RWPE2 (cell line): ENCODE data around the gene ELAVL1.

ENCODE experiments used
- ATAC-seq: fragments of 200-7000 bp; cut with Tn5 transposase; 3 replicates; pipeline ENCODE4 v1.9.1; 2021; ENCODE audit warnings: low read depth
- DNase-seq: peaks from one replicate; pipeline ENCODE4 v3.0.0-alpha.2; 2020; ENCODE audit warnings: low spot score
- H3K27ac ChIP-seq: fragments of 450-650 bp; 2 replicates; pipeline ENCODE4 v1.5.1; 2017; ENCODE audit warnings: mild to moderate bottlenecking; ENCODE audit not compliant: poor library complexity, severe bottlenecking
- H3K27me3 ChIP-seq: fragments of 250-450 bp; sonication (Bioruptor Pico); 2 replicates; pipeline ENCODE4 v1.5.1; 2021; ENCODE audit warnings: mild to moderate bottlenecking, moderate library complexity; ENCODE audit not compliant: insufficient read depth, poor library complexity, severe bottlenecking
- H3K36me3 ChIP-seq: fragments of 250-450 bp; sonication (Bioruptor Pico); 2 replicates; pipeline ENCODE4 v1.5.1; 2020; ENCODE audit warnings: low read depth, mild to moderate bottlenecking, moderate library complexity
- H3K4me1 ChIP-seq: fragments of 250-450 bp; sonication (Bioruptor Pico); 2 replicates; pipeline ENCODE4 v1.5.1; 2021; ENCODE audit warnings: mild to moderate bottlenecking, moderate library complexity; ENCODE audit not compliant: insufficient read depth, poor library complexity, severe bottlenecking
- H3K4me3 ChIP-seq: fragments of 250-450 bp; sonication (Bioruptor Pico); 2 replicates; pipeline ENCODE4 v1.5.1; 2021; ENCODE audit warnings: mild to moderate bottlenecking, moderate library complexity; ENCODE audit not compliant: severe bottlenecking
- H3K9me3 ChIP-seq: fragments of 250-450 bp; sonication (Bioruptor Pico); 2 replicates; pipeline ENCODE4 v1.5.1; 2021; ENCODE audit warnings: mild to moderate bottlenecking, moderate library complexity; ENCODE audit not compliant: severe bottlenecking
- TF ChIP-seq, protein P1 (sequence below): fragments of 450-650 bp; IDR thresholded peaks from one replicate; pipeline ENCODE4 v1.5.1; 2017; ENCODE audit warnings: mild to moderate bottlenecking, moderate library complexity; ENCODE audit not compliant: poor library complexity, severe bottlenecking

Gene ELAVL1

GRCh38 chr19:7968008-7968795 is 37.2 kb downstream of the ELAVL1 start:
- TF ChIP-seq, protein P1, sequence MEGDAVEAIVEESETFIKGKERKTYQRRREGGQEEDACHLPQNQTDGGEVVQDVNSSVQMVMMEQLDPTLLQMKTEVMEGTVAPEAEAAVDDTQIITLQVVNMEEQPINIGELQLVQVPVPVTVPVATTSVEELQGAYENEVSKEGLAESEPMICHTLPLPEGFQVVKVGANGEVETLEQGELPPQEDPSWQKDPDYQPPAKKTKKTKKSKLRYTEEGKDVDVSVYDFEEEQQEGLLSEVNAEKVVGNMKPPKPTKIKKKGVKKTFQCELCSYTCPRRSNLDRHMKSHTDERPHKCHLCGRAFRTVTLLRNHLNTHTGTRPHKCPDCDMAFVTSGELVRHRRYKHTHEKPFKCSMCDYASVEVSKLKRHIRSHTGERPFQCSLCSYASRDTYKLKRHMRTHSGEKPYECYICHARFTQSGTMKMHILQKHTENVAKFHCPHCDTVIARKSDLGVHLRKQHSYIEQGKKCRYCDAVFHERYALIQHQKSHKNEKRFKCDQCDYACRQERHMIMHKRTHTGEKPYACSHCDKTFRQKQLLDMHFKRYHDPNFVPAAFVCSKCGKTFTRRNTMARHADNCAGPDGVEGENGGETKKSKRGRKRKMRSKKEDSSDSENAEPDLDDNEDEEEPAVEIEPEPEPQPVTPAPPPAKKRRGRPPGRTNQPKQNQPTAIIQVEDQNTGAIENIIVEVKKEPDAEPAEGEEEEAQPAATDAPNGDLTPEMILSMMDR = no peak
- H3K36me3 ChIP-seq = peaks cover 68% of the 10 kb centered on the region
- no peaks in the 10 kb centered on the region for H3K4me1 ChIP-seq
- H3K9me3 ChIP-seq = no peaks in the 10 kb centered on the region
- no peak for DNase-seq
- no peak overlapping the region for H3K4me3 ChIP-seq
- ATAC-seq = no peak
- H3K27me3 ChIP-seq = no peaks in the 10 kb centered on the region
- H3K27ac ChIP-seq = no peak overlapping the region

GRCh38 chr19:7965921-7966665 is 39.3 kb downstream of the ELAVL1 start:
- ATAC-seq (no peak), DNase-seq (no peak)
- no peak overlapping the region for H3K27ac ChIP-seq
- no peaks in the 10 kb centered on the region for H3K4me1 ChIP-seq
- TF ChIP-seq, protein P1 = no peak
- H3K27me3 ChIP-seq = no peaks in the 10 kb centered on the region
- H3K36me3 ChIP-seq = peaks cover 76% of the 10 kb centered on the region
- H3K4me3 ChIP-seq = no peak overlapping the region
- no peaks in the 10 kb centered on the region for H3K9me3 ChIP-seq

DNA sequence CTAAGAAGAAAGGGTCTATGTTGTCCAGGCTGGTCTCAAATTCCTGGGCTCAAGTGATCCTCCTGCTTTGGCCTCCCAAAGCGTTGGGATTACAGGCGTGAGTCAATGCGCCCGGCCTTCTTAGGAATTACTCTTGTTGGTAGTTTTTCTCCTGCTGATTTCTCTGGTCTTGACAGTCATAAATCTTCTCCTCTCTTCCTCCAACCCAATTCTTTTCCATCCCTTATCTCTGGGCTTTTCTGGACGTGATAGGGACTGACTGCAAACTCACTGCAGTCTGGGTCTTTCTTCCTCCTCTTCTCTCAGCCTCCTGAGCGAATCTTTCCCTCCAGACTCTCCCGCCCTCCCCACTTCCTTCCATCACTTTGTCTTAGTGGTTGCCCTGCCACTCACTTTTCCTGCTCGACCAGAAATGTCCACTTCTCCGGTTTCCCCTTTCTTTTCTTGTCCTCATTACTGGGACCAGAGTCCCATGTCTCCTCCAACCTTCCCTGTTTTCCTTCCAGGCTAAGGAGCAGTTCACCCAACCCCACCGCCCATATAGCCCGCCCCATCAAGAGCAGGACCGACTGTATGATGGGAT is 40.1 kb downstream of the ELAVL1 start:
- no peak for DNase-seq
- Histone ChIP-seq H3K27ac (no peak overlapping the region), H3K36me3 (peaks cover 69% of the 10 kb centered on the region)

GRCh38 chr19:7963566-7963965 is 41.9 kb downstream of the ELAVL1 start:
- no peaks in the 10 kb centered on the region for H3K9me3 ChIP-seq
- no peaks in the 10 kb centered on the region for H3K27me3 ChIP-seq
- TF ChIP-seq, protein P1 = no peak
- no peaks in the 10 kb centered on the region for H3K4me1 ChIP-seq
- ATAC-seq (no peak), DNase-seq (no peak)
- no peak overlapping the region for H3K4me3 ChIP-seq
- no peak overlapping the region for H3K27ac ChIP-seq
- H3K36me3 ChIP-seq = peaks cover 60% of the 10 kb centered on the region

More for the DNA sequence above, 40.1 kb downstream of the ELAVL1 start:
- H3K27me3 ChIP-seq = no peaks in the 10 kb centered on the region
- no peak for ATAC-seq
- H3K9me3 ChIP-seq = no peaks in the 10 kb centered on the region
- no peak overlapping the region for H3K4me3 ChIP-seq
- TF ChIP-seq, protein P1 = no peak
- no peaks in the 10 kb centered on the region for H3K4me1 ChIP-seq
